CD4-positive, alpha-beta T cell treated with Interleukin-4 for 4 hours (primary cell): ENCODE measurements around the gene ZNF750.
"Not testable (repeated sequence)": the region's sequence is repeated elsewhere in the genome, so short reads cannot be mapped to it uniquely, and the experiment has no call there.

ENCODE experiments used
- DNase-seq: peaks from one replicate; pipeline ENCODE4 v3.0.0-alpha.2; 2020

ZNF750 gene

GRCh38 chr17:82790391-82790790 lies 49.4 kb downstream of the ZNF750 start:
- no peak for DNase-seq

- no peak for DNase-seq
Observed at GRCh38 chr17:82789806-82790205, 50.0 kb downstream of the ZNF750 start.

- no peak for DNase-seq
Observed at GRCh38 chr17:82789051-82789592, 50.7 kb downstream of the ZNF750 start.

GRCh38 chr17:82788206-82789001 lies 51.4 kb downstream of the ZNF750 start:
- DNase-seq: no peak

GRCh38 chr17:82787081-82787848 lies 52.6 kb downstream of the ZNF750 start:
- no peak for DNase-seq

- no peak for DNase-seq
Observed at GRCh38 chr17:82786427-82786826, 53.4 kb downstream of the ZNF750 start.

- DNase-seq: not testable (repeated sequence)
Observed at GRCh38 chr17:82785581-82785980, 54.2 kb downstream of the ZNF750 start.

- no peak for DNase-seq
Observed at GRCh38 chr17:82783498-82783897, 56.3 kb downstream of the ZNF750 start.

- no peak for DNase-seq
Observed at GRCh38 chr17:82782657-82783207, 57.1 kb downstream of the ZNF750 start.

- DNase-seq: peak; percentile 81
Observed at GRCh38 chr17:82781894-82782274, 57.9 kb downstream of the ZNF750 start.

- no peak for DNase-seq
Observed at GRCh38 chr17:82780971-82781893, 58.6 kb downstream of the ZNF750 start.

GRCh38 chr17:82780195-82780594 lies 59.6 kb downstream of the ZNF750 start:
- DNase-seq: no peak

GRCh38 chr17:82779541-82779940 lies 60.3 kb downstream of the ZNF750 start:
- DNase-seq: no peak
